GM23338 (cell line): ENCODE data around the gene SOHLH1.

Experiments
- CREB1 ChIP-seq: fragments of 250-450 bp; sonication (Bioruptor Pico); IDR thresholded peaks from 2 replicates; pipeline ENCODE4 v1.5.0; 2020; ENCODE audit warnings: low read depth, mild to moderate bottlenecking, moderate library complexity
- CTCF ChIP-seq, 2 experiments: fragments of 200-600 bp in 1 of 2; sonication (generic) in 1 of 2; conservative IDR thresholded peaks; 2 replicates each; pipeline versions ENCODE4 v1.5.1 to v1.6.1; 2016 to 2017; ENCODE audit warnings: antibody characterized with exemption in 2 of 2, low read depth in 2 of 2, mild to moderate bottlenecking in 2 of 2, moderate library complexity in 1 of 2
- ETS1 ChIP-seq: IDR thresholded peaks from 2 replicates; pipeline ENCODE4 v1.6.1; 2016; ENCODE audit warnings: antibody characterized with exemption
- EZH2 ChIP-seq: fragments of 200-600 bp; sonication (generic); IDR thresholded peaks from one replicate; pipeline ENCODE4 v1.8.0; 2017; ENCODE audit warnings: antibody characterized with exemption, mild to moderate bottlenecking, low read depth; ENCODE audit not compliant: unreplicated experiment
- EZH2phosphoT487 ChIP-seq: fragments of 200-600 bp; sonication (generic); IDR thresholded peaks from one replicate; pipeline ENCODE4 v1.8.1; 2018; ENCODE audit warnings: antibody characterized with exemption; ENCODE audit not compliant: unreplicated experiment
- NANOG ChIP-seq: IDR thresholded peaks from 2 replicates; pipeline ENCODE4 v1.6.1; 2016; ENCODE audit warnings: antibody characterized with exemption, borderline replicate concordance
- POLR2AphosphoS5 ChIP-seq: IDR thresholded peaks from 2 replicates; pipeline ENCODE4 v1.6.1; 2016; ENCODE audit warnings: antibody characterized with exemption, low read depth
- REST ChIP-seq: IDR thresholded peaks from one replicate; pipeline ENCODE4 v1.6.1; 2018; ENCODE audit warnings: antibody characterized with exemption; ENCODE audit not compliant: unreplicated experiment
- ZNF114 ChIP-seq: fragments of 250-450 bp; sonication (Bioruptor Pico); IDR thresholded peaks from 2 replicates; pipeline ENCODE4 v1.5.0; 2020; ENCODE audit warnings: mild to moderate bottlenecking, moderate library complexity
- ZNF462 ChIP-seq: fragments of 250-450 bp; sonication (Bioruptor Pico); IDR thresholded peaks from 2 replicates; pipeline ENCODE4 v1.5.0; 2020; ENCODE audit warnings: mild to moderate bottlenecking, moderate library complexity

GRCh38 chr9:135667463-135668001 lies 31.7 kb downstream of the SOHLH1 start:
- TF ChIP-seq CTCF (conservative IDR thresholded peaks at IDR 0.05; ENCODE audit: low read depth in 2 of 2): no peak
- no peak for TF ChIP-seq ZNF462
- no peak for TF ChIP-seq POLR2AphosphoS5
- no peak for TF ChIP-seq EZH2
- TF ChIP-seq EZH2phosphoT487: no peak
- no peak for TF ChIP-seq CREB1 (CRISPR knock-in tag)
- TF ChIP-seq REST: no peak
- TF ChIP-seq NANOG: no peak
- no peak for TF ChIP-seq ZNF114 (CRISPR knock-in tag)
- TF ChIP-seq ETS1: no peak
